Type B pancreatic cell (in vitro differentiated cells): ENCODE measurements around the gene TAAR6. TPM values are rescaled to one million over a fixed set of nuclear protein-coding genes. Genes with fewer than 3 reads are reported as not detected.
"Not testable (repeated sequence)": the region's sequence is repeated elsewhere in the genome, so short reads cannot be mapped to it uniquely, and the experiment has no call there.

Experiments
- DNase-seq: peaks from one replicate; pipeline ENCODE4 v3.0.0; 2021; ENCODE audit warnings: mixed read lengths; ENCODE audit not compliant: unreplicated experiment; ENCODE audit errors: extremely low spot score
- H3K27ac Mint-ChIP-seq: 2 replicates; pipeline ENCODE4 v1.8.0; 2021; ENCODE audit warnings: mild to moderate bottlenecking, mixed read lengths
- H3K27me3 Mint-ChIP-seq: 2 replicates; pipeline ENCODE4 v1.8.0; 2021; ENCODE audit warnings: mixed read lengths
- H3K36me3 Mint-ChIP-seq: 2 replicates; pipeline ENCODE4 v1.8.0; 2021; ENCODE audit warnings: mixed read lengths
- H3K4me1 Mint-ChIP-seq: one replicate; pipeline ENCODE4 v1.8.0; 2021; ENCODE audit warnings: mixed read lengths; ENCODE audit not compliant: unreplicated experiment
- H3K4me3 Mint-ChIP-seq: 2 replicates; pipeline ENCODE4 v1.8.0; 2021; ENCODE audit warnings: mild to moderate bottlenecking, mixed read lengths
- H3K9me3 Mint-ChIP-seq: 2 replicates; pipeline ENCODE4 v1.8.0; 2021; ENCODE audit warnings: mixed read lengths
- CTCF ChIP-seq: fragments of 200-600 bp; sonication (generic); conservative IDR thresholded peaks from 2 replicates; pipeline ENCODE4 v1.5.0; 2021; ENCODE audit warnings: antibody characterized with exemption, mild to moderate bottlenecking
- total RNA-seq: library from RNA; stranded (reverse); gene quantifications from 2 replicates; pipeline ENCODE4 v1.2.1, GENCODE V29; 2021; ENCODE audit warnings: low replicate concordance

Gene TAAR6
- total RNA-seq, 1 donor from 2014 or later = not detected

- no peak for TF ChIP-seq CTCF
- H3K27me3 Mint-ChIP-seq = peaks cover 3% of the 10 kb centered on the region
- H3K36me3 Mint-ChIP-seq = no peaks in the 10 kb centered on the region
- no peak overlapping the region for H3K4me3 Mint-ChIP-seq
- H3K27ac Mint-ChIP-seq = no peak overlapping the region
- no peak for DNase-seq
- no peaks in the 10 kb centered on the region for H3K4me1 Mint-ChIP-seq
- no peaks in the 10 kb centered on the region for H3K9me3 Mint-ChIP-seq
These were observed 21.2 kb upstream of the TAAR6 start for GRCh38 chr6:132548746-132549463.

DNA sequence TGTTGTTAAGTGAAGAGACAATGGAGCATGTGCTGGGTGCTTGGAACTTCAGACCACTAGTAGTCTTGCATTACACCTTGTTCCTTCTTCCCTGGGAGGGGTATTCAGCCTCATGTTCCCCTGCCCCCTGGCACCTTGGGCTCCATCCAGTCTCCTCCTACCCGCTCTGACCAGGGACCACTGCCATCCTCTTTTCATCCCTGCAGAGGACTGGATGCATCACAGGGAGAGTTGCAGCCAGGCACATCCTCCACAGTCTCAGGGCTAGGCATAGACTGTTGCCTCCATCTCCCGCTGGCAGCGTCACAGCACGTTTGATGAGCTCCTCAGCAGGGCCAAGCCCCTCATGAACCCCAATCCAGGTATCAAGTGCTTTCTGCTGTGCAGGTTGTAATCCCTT, 18.9 kb upstream of the TAAR6 start:
- no peaks in the 10 kb centered on the region for H3K4me1 Mint-ChIP-seq
- no peak overlapping the region for H3K27ac Mint-ChIP-seq
- no peaks in the 10 kb centered on the region for H3K36me3 Mint-ChIP-seq
- H3K9me3 Mint-ChIP-seq = no peaks in the 10 kb centered on the region
- peaks cover 3% of the 10 kb centered on the region for H3K27me3 Mint-ChIP-seq
- no peak overlapping the region for H3K4me3 Mint-ChIP-seq
- no peak for TF ChIP-seq CTCF
- no peak for DNase-seq

GRCh38 chr6:132552372-132552771, 17.8 kb upstream of the TAAR6 start, which contains the start of gene TAAR8:
TAAR8 (plus strand) TSS chr6:132552672; CDS start chr6:132552693, 21 bp downstream.
- H3K27ac Mint-ChIP-seq = no peak within 1 kb of the TSS
- H3K4me1 Mint-ChIP-seq = no peaks in the 10 kb centered on the region
- TF ChIP-seq CTCF = no peak
- H3K9me3 Mint-ChIP-seq = no peaks in the 10 kb centered on the region
- no peaks in the 10 kb centered on the region for H3K36me3 Mint-ChIP-seq
- no peak for DNase-seq
- peaks cover 3% of the 10 kb centered on the region for H3K27me3 Mint-ChIP-seq
- H3K4me3 Mint-ChIP-seq = no peak within 1 kb of the TSS

DNA sequence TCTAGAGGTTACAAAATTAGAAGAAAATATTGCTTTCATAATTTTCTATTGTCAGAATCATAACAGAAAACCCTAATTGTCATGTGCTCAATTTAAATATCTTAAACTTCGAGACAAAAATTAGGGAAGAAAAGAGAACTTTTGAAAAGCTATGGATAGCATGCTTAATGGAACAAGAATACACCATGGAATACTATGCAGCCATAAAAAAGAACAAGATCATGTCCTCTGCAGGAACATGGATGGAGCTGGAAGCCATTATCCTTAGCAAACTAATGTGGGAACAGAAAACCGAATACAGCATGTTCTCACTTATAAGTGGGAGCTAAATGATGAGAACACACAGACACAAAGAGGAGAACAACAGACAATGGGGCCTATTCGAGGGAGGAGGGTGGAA, 10.0 kb upstream of the TAAR6 start:
- not testable (repeated sequence) for DNase-seq, H3K27me3 Mint-ChIP-seq, H3K4me3 Mint-ChIP-seq, H3K4me1 Mint-ChIP-seq, H3K9me3 Mint-ChIP-seq, H3K36me3 Mint-ChIP-seq, H3K27ac Mint-ChIP-seq

DNA sequence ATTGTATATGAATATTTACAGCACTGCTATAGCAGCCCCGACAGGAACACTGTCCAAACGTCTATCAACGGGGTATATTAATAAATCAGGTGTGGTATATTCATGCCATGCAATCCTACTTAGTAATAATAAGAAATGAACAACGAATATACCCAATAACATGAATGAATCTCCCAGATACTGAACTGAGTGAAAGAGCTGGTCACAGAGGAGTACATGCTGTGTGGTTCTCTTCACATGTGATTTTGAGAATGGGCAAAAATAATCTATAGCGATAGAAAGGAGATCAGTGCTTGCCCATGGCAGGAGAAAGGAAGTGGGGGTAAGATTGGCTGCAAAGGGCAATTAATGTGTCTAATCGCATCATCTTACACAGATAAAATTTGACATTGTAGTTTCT, 3.7 kb upstream of the TAAR6 start:
- no peak for DNase-seq
- Mint-ChIP-seq H3K27me3 (peaks cover 7% of the 10 kb centered on the region), H3K27ac (no peak overlapping the region), H3K9me3 (no peaks in the 10 kb centered on the region), H3K4me3 (no peak overlapping the region), H3K4me1 (no peaks in the 10 kb centered on the region), H3K36me3 (no peaks in the 10 kb centered on the region)
- TF ChIP-seq CTCF = no peak

DNA sequence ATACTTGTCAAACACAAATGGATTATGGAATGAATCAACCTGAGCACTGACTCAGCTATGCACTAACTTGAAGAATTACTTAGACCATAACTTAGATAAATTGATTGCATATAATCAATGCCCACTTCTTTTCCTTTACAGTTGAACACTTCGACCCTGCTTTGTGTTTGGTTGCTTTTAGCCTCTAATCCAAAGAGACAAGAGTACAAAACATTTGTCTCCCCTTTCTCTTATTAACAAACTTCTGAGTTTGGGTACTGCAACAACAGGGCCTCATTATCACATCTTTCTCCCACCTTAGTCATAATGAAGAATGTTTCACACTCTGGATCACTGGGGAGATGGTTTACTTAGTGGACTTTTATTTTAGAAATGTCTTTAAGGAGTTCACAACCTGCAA, 2.6 kb upstream of the TAAR6 start:
- Mint-ChIP-seq H3K9me3 (no peaks in the 10 kb centered on the region), H3K4me1 (no peaks in the 10 kb centered on the region), H3K4me3 (no peak overlapping the region), H3K36me3 (no peaks in the 10 kb centered on the region), H3K27ac (no peak overlapping the region), H3K27me3 (peaks cover 7% of the 10 kb centered on the region)
- DNase-seq = no peak
- no peak for TF ChIP-seq CTCF
